Esophagus squamous epithelium (tissue), 5 donors: Measurements from ENCODE around the gene BOD1. TPM values are rescaled to one million over a fixed set of nuclear protein-coding genes. Genes with fewer than 3 reads are reported as not detected.

Experiments
- DNase-seq: peaks from one replicate; lab custom pipeline; 2025; lab: John Stamatoyannopoulos, UW
- H3K27ac ChIP-seq, 4 donors: fragments of 200-600 bp; sonication (generic); one replicate each; pipeline ENCODE4 v1.5.1; 2016 to 2019; ENCODE audit warnings: mild to moderate bottlenecking in 1 of 4
- H3K27me3 ChIP-seq, 4 donors: fragments of 200-600 bp; sonication (generic); 1 replicate in 3 of 4; 2 replicates in 1 of 4; pipeline versions ENCODE4 v1.5.1 to v1.6.0; 2017 to 2021; ENCODE audit warnings: antibody characterized with exemption in 1 of 4
- H3K36me3 ChIP-seq, 3 donors: fragments of 200-600 bp; sonication (generic); one replicate each; pipeline ENCODE4 v1.5.1; 2016 to 2019
- H3K4me1 ChIP-seq, 3 donors: fragments of 200-600 bp; sonication (generic); one replicate each; pipeline ENCODE4 v1.5.1; 2017 to 2019
- H3K4me3 ChIP-seq, 4 donors: fragments of 200-600 bp; sonication (generic); 1 replicate in 3 of 4; 2 replicates in 1 of 4; pipeline ENCODE4 v1.5.1; 2016 to 2019; ENCODE audit warnings: mild to moderate bottlenecking in 2 of 4, moderate library complexity in 1 of 4
- H3K9me3 ChIP-seq, 3 donors: fragments of 200-600 bp; sonication (generic); one replicate each; pipeline ENCODE4 v1.5.1; 2016 to 2019
- CTCF ChIP-seq, 6 experiments: fragments of 450-650 bp in 4 of 6; fragments of 200-600 bp in 2 of 6; sonication (generic) in 2 of 6; IDR thresholded peaks; one replicate each; pipeline ENCODE4 v1.5.1; 2016 to 2019; ENCODE audit warnings: antibody characterized with exemption in 6 of 6, mild to moderate bottlenecking in 4 of 6, moderate library complexity in 4 of 6
- POLR2A ChIP-seq, 4 donors: fragments of 450-650 bp; IDR thresholded peaks; one replicate each; pipeline ENCODE4 v1.6.1; 2017; ENCODE audit warnings: antibody characterized with exemption in 4 of 4, mild to moderate bottlenecking in 4 of 4, moderate library complexity in 3 of 4
- WGBS, 2 donors: methylation state at CpG; one replicate each; pipeline ENCODE4 v1.1.5; 2018; 5-methylcytosine and 5-hydroxymethylcytosine counted together
- intact Hi-C: fragments of 100-400 bp; cut with DNase I; formaldehyde crosslinking; loops from one replicate; pipeline ENCODE4 v1.15.0; 2022
- total RNA-seq, 4 donors: library from RNA; depleted of rRNA; stranded (reverse); fragments of >200 nt; gene quantifications; one replicate each; pipeline ENCODE4 v1.1.0, GENCODE V29; 2016
- donor health status: DM: yes; HTN: yes; CAD: no.

Gene BOD1
- total RNA-seq, 4 donors from 2014 or later = 13.8 to 43.1 (median 20.2) TPM

GRCh38 chr5:173655196-173655797, 38.8 kb upstream of the BOD1 start:
- 72 to 73% methylated on average over 3 of the region's 3 CpGs for WGBS, 2 donors
- no peak overlapping the region for H3K4me3 ChIP-seq
- peaks cover 0 to 15% (median 0%) of the 10 kb centered on the region in 3 donors for H3K9me3 ChIP-seq
- TF ChIP-seq POLR2A (IDR thresholded peaks at IDR 0.05) (no peak), CTCF (IDR thresholded peaks at IDR 0.05) (no peak)
- no peak overlapping the region for H3K27ac ChIP-seq
- intact Hi-C loops = no loop called here
- peaks cover 0 to 6% (median 0%) of the 10 kb centered on the region in 4 donors for H3K27me3 ChIP-seq
- no peaks in the 10 kb centered on the region for H3K36me3 ChIP-seq
- DNase-seq = no peak
- H3K4me1 ChIP-seq = no peaks in the 10 kb centered on the region

GRCh38 chr5:173653822-173654523, 37.5 kb upstream of the BOD1 start:
- Histone ChIP-seq H3K9me3 (peaks cover 0 to 10% (median 0%) of the 10 kb centered on the region in 3 donors), H3K27me3 (peaks cover 0 to 6% (median 0%) of the 10 kb centered on the region in 4 donors), H3K4me1 (no peaks in the 10 kb centered on the region), H3K4me3 (no peak overlapping the region), H3K27ac (no peak overlapping the region), H3K36me3 (no peaks in the 10 kb centered on the region)
- intact Hi-C loops = no loop called here
- TF ChIP-seq CTCF (IDR thresholded peaks at IDR 0.05) (no peak), POLR2A (IDR thresholded peaks at IDR 0.05) (no peak)
- DNase-seq = no peak
- 84 to 94% methylated on average over 7 to 9 of the region's 10 CpGs for WGBS, 2 donors

GRCh38 chr5:173648308-173648866, 31.9 kb upstream of the BOD1 start:
- intact Hi-C loops = no loop called here
- 83 to 85% methylated on average over 7 of the region's 7 CpGs for WGBS, 2 donors
- no peak for DNase-seq
- TF ChIP-seq POLR2A (IDR thresholded peaks at IDR 0.05) (no peak), CTCF (IDR thresholded peaks at IDR 0.05) (no peak)
- peaks cover 0 to 10% (median 0%) of the 10 kb centered on the region in 3 donors for H3K9me3 ChIP-seq
- no peaks in the 10 kb centered on the region for H3K36me3 ChIP-seq
- H3K4me3 ChIP-seq = no peak overlapping the region
- no peak overlapping the region for H3K27ac ChIP-seq
- H3K27me3 ChIP-seq = peaks cover 0 to 49% (median 0%) of the 10 kb centered on the region in 4 donors
- no peaks in the 10 kb centered on the region for H3K4me1 ChIP-seq

- H3K9me3 ChIP-seq = no peaks in the 10 kb centered on the region
- WGBS, 2 donors = 28% methylated on average over 5 of the region's 5 CpGs; no CpG with 5 or more reads in 1 of the 2 donors
- H3K27ac ChIP-seq = no peak overlapping the region
- H3K36me3 ChIP-seq = no peaks in the 10 kb centered on the region
- intact Hi-C loops = no loop called here
- DNase-seq = no peak
- H3K27me3 ChIP-seq = peaks cover 0 to 43% (median 0%) of the 10 kb centered on the region in 4 donors
- H3K4me1 ChIP-seq = no peaks in the 10 kb centered on the region
- H3K4me3 ChIP-seq = no peak overlapping the region
- no peak for TF ChIP-seq CTCF (IDR thresholded peaks at IDR 0.05)
- TF ChIP-seq POLR2A (IDR thresholded peaks at IDR 0.05) = no peak
Measured at GRCh38 chr5:173646692-173647091, 30.2 kb upstream of the BOD1 start.
